Kidney epithelial cell (primary cell): Measurements from ENCODE around the gene PARVG. TPM values are rescaled to one million over a fixed set of nuclear protein-coding genes. Genes with fewer than 3 reads are reported as not detected.

Source experiments
- DNase-seq: peaks from one replicate; pipeline ENCODE4 v3.0.0-alpha.2; 2010; ENCODE audit warnings: low read depth
- H3K27me3 ChIP-seq: 2 replicates; pipeline ENCODE4 v1.6.0; 2011; ENCODE audit warnings: low read length; ENCODE audit not compliant: control insufficient read depth, insufficient read depth
- H3K36me3 ChIP-seq: 2 replicates; pipeline ENCODE4 v1.5.1; 2011; ENCODE audit warnings: low read length; ENCODE audit not compliant: control insufficient read depth, insufficient read depth
- H3K4me3 ChIP-seq: 2 replicates; pipeline ENCODE4 v1.5.1; 2011; ENCODE audit warnings: low read depth, mild to moderate bottlenecking, control low read depth, low read length
- total RNA-seq: library from RNA; depleted of rRNA; stranded (reverse); fragments of >200 nt; gene quantifications from 2 replicates; pipeline ENCODE4 v1.2.3, GENCODE V29; 2015
- TF ChIP-seq, protein P1 (sequence below): IDR thresholded peaks from 2 replicates; pipeline ENCODE4 v1.5.1; 2011; ENCODE audit warnings: mild to moderate bottlenecking, moderate library complexity, low read length, control low read depth, inconsistent platforms; ENCODE audit not compliant: insufficient read depth, poor library complexity, severe bottlenecking

PARVG gene
- total RNA-seq, 1 donor from 2014 or later, result not detected

DNA sequence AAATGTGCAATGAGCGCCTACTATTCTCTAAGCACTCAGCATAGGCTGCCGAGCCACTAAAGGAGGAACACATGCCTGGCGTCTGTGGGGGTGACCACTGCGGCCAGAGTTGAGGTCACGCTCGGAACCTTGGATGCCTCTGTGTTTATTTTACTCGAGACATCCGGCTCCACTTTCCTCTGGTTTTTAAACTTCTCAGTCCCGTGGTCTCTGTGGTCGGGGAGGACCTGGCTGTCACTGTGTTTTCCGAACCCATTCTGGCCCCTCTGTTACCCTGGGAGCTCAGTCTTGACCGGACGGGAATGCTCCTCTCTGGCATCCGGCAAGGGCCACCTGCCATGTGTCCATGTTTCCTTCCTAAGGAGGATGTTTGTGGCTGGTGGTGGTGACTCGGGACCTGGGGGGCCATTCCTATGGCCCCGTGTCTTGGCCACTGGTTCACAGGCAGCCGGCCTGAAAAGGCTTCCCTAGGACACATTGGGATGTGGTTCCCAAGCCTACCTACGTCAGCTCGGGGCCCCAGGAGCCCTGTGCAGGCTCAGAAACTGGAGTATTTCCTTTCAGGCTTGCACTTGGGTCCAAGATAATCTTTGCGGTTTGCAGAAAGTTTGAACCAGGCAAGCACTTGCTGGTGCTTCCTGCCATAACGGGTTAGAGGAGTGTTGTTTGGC, 46.7 kb upstream of the PARVG start:
- no peak for DNase-seq
- Histone ChIP-seq H3K27me3 (no peaks in the 10 kb centered on the region), H3K4me3 (no peak overlapping the region), H3K36me3 (no peaks in the 10 kb centered on the region)
- TF ChIP-seq, protein P1, sequence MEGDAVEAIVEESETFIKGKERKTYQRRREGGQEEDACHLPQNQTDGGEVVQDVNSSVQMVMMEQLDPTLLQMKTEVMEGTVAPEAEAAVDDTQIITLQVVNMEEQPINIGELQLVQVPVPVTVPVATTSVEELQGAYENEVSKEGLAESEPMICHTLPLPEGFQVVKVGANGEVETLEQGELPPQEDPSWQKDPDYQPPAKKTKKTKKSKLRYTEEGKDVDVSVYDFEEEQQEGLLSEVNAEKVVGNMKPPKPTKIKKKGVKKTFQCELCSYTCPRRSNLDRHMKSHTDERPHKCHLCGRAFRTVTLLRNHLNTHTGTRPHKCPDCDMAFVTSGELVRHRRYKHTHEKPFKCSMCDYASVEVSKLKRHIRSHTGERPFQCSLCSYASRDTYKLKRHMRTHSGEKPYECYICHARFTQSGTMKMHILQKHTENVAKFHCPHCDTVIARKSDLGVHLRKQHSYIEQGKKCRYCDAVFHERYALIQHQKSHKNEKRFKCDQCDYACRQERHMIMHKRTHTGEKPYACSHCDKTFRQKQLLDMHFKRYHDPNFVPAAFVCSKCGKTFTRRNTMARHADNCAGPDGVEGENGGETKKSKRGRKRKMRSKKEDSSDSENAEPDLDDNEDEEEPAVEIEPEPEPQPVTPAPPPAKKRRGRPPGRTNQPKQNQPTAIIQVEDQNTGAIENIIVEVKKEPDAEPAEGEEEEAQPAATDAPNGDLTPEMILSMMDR, result no peak

DNA sequence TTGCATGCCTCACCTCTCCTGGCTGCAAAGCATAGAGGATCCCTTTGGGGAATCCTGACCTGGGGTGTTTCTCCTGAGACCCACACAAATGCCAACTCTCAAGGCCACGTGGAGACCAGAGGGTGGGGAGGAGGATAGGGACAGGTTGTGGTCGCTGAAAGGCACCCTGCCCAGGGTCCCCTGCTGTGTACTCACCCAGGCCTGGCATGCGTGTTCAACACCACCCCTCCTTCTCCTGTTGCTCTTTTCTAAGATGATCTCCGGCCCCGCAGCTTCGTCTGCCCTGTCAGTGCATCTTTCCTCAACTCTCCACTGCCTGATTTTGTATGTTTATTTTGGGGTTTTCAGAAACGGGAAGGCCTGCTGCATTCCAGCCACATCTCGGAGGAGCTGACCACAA, 44.6 kb upstream of the PARVG start:
- H3K27me3 ChIP-seq, result no peaks in the 10 kb centered on the region
- no peaks in the 10 kb centered on the region for H3K36me3 ChIP-seq
- DNase-seq, result no peak
- TF ChIP-seq, protein P1, result no peak
- H3K4me3 ChIP-seq, result no peak overlapping the region

DNA sequence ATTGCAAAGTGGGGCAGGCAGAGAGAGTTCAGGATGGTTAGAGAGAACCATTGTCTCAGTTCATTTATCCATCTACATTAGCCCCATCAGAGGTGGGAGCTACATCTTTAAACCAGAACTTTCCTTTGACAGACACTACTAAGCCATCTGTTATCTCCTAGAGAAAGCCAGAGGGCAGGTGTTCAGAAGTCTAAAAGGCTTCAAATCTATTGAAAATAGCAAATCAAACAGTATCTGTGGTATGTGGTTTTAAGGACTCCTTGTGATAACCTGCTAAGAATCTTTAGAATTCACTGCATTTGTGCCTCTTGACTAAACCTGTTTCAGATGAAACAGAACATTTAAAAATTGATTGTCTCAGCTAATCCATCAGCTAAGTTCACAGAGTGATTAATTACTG, 43.9 kb upstream of the PARVG start:
- no peaks in the 10 kb centered on the region for H3K27me3 ChIP-seq
- TF ChIP-seq, protein P1, result no peak
- no peak overlapping the region for H3K4me3 ChIP-seq
- H3K36me3 ChIP-seq, result no peaks in the 10 kb centered on the region
- DNase-seq, result no peak

DNA sequence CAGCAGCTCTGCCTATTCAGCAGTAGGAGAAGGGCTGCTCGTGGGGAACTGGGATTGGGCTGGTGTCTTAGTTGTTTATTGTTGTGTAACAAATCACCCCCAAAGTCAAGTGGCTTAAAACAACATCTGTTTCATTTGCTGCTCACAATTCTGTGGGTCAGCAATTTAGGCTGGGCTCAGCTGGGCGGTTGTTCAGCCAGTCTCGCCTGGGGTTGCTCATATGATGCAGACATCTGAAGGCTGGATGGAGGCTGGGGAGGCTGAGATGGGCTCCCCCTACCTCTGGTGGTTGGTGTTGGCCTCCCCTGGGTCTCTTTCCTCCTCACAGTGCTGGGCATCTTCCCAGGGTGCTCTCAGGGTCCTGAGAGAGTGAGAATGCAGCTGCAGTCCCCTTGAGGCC, 43.3 kb upstream of the PARVG start:
- no peak for DNase-seq
- TF ChIP-seq, protein P1, result no peak
- no peaks in the 10 kb centered on the region for H3K36me3 ChIP-seq
- no peak overlapping the region for H3K4me3 ChIP-seq
- no peaks in the 10 kb centered on the region for H3K27me3 ChIP-seq

DNA sequence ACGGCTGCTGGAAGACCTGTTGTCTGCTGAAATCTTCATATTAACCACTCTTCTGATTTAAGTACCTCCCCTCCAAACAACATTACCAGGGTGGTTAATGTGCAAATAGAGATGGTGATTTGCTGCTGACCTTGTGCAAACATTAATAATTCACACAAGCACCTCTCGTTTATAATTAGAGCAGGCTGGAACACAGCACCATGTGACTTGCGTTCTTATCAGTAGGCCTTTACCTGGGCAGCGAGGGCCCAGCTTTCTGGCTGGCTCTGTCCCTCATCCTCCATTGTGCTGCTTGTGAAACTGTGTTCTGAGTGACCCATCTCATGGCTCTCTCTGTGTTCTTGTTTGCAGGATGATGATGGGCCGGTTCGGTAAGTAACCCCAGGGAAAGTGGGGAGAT, 41.0 kb upstream of the PARVG start:
- H3K4me3 ChIP-seq, result no peak overlapping the region
- H3K36me3 ChIP-seq, result no peaks in the 10 kb centered on the region
- H3K27me3 ChIP-seq, result no peaks in the 10 kb centered on the region
- DNase-seq, result no peak
- TF ChIP-seq, protein P1, result no peak
